Stimulated activated naive CD4-positive, alpha-beta T cell (primary cell): Measurements from ENCODE around the gene E2F3.
A peak's percentile ranks its signal among the peaks of the same experiment; 100 is the strongest.

ENCODE experiments used
- DNase-seq, 6 experiments: peaks; one replicate each; lab custom pipeline; 2025; lab: John Stamatoyannopoulos, UW

E2F3 gene

DNA sequence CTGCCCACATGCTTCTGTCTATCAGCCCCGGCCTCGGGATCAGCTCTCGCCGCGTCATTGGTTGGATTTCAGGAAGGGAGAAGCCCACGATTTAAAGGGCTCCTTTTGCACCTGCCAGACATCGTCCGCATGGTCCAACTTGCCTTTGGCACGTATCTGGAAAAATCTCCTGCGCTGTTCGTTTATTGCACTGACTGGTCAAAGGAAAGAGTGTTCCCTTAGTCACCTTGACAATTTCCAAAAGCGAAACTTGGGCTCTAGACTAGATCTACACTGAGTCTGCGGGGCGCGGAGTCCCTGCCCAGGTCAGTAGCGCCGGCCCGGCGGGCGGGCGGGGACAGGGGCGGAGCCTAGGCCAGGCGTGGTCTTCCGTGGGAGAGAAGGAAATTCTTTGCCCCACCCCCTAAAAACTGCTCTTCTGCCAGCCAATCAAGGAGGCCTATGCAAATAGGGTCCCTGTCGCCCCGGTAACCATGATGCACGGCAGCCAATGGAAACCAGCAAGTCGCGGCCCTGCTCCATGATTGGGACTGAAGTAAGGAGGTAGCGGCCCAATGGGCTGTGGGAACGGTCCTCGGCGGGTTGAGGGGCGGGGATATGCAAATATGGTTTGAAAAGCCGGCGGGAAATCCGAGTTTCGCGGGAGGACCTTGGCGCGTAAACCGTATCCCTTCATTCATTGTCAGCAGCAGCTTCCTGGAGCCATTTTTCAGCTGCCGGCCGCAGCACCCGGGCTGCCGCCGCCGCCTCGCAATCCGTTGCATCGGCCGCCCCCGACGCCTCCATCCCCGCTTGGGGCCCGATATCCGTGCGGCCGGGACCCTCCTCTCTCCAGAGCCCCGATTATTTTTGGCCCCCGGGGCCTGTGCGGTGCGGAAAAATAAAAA lies at the start of gene E2F3:
TSS of gene E2F3 (plus strand) at position 675 of the 887 bp plus-strand sequence. CDS start 354 bp downstream, outside the sequence.
- DNase-seq: peak; percentile 97 to 99 (median 98)

- DNase-seq: no peak
Observed at GRCh38 chr6:20352346-20352745, 49.3 kb upstream of the E2F3 start.

- DNase-seq: no peak
Observed at GRCh38 chr6:20353134-20353533, 48.5 kb upstream of the E2F3 start.

- no peak for DNase-seq
Observed at GRCh38 chr6:20354366-20354765, 47.3 kb upstream of the E2F3 start.

- DNase-seq: no peak
Observed at GRCh38 chr6:20360471-20361119, 41.1 kb upstream of the E2F3 start.

GRCh38 chr6:20362623-20363022 lies 39.1 kb upstream of the E2F3 start:
- DNase-seq: no peak

GRCh38 chr6:20364327-20364726 lies 37.4 kb upstream of the E2F3 start:
- DNase-seq: no peak

DNA sequence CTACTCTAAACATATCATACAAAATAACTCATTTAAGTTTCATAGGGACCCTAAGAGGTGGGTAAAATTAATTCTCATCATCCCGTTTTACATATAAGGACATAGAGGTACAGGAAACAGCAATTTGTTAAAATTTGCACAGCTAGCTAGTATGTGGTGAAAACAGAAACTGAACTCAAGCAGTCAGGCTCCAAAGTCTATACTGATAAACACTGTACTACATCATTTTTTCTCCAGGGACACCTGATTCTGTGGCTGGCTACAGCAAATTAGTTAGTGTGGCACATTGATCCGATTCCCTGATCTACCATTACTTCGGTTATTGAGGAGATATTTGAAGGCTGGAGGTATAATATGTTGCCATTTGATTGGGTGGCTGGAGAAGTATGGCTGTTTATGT lies 36.2 kb upstream of the E2F3 start:
- peak in 2 of 6 experiments; percentile 7 to 32 for DNase-seq

- peak in 5 of 6 experiments; percentile 12 to 75 (median 66) for DNase-seq
Observed at GRCh38 chr6:20366082-20366830, 35.4 kb upstream of the E2F3 start.

DNA sequence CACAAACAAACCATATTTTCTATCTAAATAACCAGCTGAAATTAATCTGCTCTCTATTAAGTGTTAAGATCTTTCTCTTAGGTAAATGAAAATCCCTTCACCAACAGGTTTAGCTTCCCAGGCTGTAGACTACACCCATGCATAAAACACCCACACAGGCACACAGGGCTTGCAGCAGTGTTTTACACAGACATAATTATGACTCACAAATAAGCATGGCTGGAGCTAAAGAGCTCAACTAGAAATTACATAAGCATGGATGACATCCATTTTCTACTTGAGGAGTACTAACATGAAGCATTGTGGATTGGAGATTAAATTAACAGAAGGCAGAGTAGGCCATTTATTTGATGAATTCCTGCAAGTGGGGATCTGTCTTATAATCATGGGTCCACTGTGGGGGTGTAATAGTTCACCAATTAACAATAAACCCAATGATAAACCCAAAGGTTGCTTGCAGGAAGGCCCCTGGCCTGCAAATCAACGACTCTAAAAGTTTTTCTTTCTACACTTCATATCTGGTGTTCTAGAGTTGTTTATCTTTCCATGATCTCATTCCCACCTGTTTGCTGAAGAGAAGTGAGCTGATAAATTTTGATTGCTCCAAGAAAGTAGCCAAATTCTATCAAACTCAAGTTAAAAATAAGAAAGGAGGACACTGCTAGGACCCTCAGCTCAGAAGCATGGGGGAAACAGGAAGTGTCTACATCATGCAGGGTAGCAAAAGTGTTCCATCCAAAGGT lies 33.8 kb upstream of the E2F3 start:
- no peak for DNase-seq

DNA sequence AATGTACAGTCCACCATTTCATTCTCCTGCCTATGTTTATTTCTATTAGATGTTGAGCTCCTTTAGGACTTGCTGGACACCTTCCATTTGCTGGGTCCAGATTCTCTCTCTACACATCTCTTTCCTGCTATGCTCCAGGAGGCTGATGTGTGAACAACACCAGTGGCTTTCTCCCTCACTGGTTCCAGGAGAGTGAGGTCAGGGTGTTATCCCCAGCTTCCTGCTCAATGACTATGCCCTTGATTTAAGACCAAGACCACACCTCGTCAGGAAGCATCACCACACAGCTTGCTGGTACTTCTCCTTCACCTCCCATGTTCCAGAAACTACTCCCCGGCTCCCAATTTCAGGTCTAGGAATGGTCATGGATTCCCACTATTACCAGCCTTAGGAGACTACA lies 31.3 kb upstream of the E2F3 start:
- DNase-seq: no peak

DNA sequence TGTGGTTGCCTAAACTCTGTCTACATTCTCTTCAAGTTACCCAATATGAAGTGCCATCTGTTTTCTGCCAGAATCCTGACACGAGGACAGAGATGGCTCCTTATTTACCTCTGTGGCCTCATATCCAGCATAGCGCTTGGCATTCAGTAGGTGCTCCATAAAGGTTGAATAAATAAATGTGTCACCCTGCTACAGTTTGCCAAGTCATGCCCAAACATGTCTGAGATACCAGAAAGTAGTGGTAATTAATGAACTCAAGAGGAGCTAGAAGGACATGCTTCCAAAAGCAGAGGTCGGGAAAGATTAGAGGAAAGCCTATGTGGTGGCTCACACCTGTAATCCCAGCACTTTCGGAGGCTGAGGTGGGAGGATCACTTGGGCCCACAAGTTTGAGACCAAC lies 30.9 kb upstream of the E2F3 start:
- no peak for DNase-seq

DNA sequence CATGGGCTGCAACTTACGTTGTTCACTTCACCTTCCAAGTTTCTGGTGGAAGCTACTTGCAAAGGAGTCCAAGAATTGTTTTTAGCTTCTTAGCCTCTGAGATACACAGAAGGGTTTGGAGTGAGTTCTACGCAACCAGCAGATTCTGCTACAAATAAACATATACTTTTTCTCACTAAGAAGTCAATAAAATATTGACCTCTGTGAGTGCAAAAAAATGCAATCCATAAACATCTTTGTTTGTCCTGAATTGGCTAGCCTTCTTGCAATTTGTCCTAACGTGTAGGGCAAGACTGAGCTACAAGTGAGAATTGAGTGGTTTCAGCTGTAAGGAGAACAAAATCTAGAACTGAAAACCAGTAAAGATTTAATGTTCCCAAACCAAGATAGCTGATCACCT lies 26.2 kb upstream of the E2F3 start:
- DNase-seq: no peak

DNA sequence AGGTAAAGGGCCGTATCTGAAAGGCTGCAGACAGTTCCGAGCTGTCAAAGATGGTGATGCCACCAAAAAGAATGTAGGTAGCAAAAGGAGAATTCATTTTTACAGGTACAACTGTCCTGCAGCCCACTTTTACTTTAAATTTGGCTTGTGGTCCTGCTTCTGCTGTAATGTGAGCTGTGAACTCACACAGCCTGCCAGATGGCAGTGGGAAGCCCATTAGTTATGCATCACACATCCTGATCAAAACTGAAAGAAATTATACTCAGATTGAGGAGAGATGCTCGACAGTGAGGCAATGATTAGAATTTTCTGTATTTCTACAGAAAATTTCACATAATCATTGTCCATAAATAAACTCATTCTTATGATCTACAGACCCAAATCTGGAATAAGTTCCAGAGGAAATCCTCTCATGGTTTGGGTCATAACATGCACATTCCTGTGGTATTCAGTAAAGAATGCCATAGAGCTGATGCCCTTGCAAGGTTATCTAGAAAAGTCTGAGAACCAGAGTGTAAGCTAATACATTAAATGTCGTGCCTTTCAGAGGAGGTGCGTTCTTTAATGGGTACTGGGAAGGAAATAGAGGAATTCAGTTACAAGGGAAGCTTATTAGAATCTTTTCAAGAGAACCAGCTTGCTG lies 23.9 kb upstream of the E2F3 start:
- no peak for DNase-seq

- DNase-seq: no peak
Observed at GRCh38 chr6:20379231-20379630, 22.4 kb upstream of the E2F3 start.

- no peak for DNase-seq
Observed at GRCh38 chr6:20386218-20386617, 15.5 kb upstream of the E2F3 start.

GRCh38 chr6:20389066-20389465 lies 12.6 kb upstream of the E2F3 start:
- DNase-seq: no peak

DNA sequence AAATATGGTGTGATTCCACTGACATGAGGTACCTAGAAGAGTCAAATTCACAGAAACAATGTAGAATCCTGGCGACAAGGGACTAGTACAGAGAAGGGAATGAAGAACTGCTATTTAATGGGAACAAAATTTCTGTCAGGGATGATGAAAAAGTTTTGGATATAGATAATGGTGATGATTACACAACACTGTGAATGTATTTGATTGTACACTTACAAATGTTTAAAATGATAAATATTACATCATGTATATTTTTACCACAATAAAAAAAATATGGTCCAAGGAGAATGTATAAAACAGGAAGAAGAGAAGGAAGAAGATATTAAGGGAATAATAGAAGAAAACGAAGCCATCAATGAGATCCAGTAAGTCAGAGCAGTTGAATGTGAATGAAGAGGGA lies 8.4 kb upstream of the E2F3 start:
- no peak for DNase-seq

DNA sequence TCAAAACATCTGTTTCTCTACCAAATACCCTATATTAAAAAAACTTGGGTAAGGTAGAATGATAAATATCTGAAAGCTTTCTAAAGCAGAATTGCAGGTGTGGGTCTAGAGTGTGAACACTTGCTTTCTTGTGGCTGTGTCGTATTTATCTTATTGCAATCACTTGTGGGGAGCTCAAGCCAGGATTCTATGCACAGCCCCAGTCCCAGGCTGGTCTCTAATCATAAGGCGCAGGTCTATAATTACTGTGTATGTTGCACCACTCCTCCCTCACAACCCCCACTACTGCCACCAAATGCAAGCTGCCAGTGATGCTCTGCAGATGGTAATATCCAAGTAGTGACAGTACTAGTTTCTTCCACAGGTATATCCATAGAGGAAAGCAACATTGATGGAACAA lies 2.2 kb upstream of the E2F3 start:
- DNase-seq: no peak

DNA sequence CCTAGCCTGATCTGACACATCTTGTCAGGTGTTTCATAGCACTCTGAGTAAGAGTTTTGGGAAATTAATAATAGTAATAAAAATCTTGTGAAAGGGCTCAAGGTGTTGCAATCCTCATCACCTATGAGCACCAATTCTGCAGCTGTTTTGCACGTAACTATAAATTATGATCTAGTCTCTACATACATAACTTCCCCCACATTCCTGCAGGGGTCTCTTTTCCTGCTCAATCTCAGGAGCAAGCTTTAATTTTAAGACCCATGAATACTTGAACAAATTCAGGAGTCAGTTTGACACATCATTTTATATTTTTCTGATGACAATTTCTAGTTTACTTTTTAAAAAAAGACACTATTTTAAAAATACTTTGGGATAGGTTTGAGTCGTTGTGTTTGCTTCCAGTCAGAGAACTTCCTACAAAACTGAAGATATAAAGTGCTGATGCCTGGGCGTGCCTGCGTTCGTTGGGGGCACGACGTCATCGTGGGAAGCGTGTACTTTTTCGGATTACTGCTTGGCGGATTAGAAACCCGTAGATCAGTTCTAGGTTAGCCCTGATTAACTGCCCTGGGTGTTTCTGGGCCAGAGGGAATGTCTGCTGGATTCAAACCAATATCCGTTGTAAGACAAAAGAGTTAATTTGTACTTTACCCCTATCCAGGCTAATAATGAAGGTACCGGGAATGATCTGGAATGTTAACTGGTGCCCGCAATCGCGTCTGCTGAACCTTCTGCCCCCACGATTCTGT lies 1.0 kb upstream of the E2F3 start:
- peak in 2 of 6 experiments; percentile 26 to 29 for DNase-seq

DNA sequence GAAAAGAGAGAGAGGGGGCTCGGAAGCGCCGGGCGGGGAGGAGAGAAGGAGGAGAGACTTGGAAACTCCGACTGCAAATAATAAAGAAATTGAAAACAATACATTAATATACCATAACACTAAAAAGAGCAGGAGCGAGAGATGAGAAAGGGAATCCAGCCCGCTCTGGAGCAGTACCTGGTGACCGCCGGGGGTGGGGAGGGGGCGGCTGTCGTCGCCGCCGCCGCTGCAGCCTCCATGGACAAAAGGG lies 338 bp downstream of the E2F3 start:
- DNase-seq: peak in 3 of 6 experiments; percentile 57 to 77 (median 67)
